GM13976 (cell line): ENCODE measurements around the gene SLC1A2.

Experiments
- DNase-seq: peaks from one replicate; pipeline ENCODE4 v3.0.0; 2012; ENCODE audit warnings: low spot score
- CTCF ChIP-seq: IDR thresholded peaks from 2 replicates; pipeline ENCODE4 v1.5.1; 2012; ENCODE audit warnings: borderline replicate concordance, mild to moderate bottlenecking; ENCODE audit not compliant: insufficient read depth; ENCODE audit errors: extremely low read depth, missing control alignments, control extremely low read depth
- in situ Hi-C: fragments of 300-500 bp; cut with MboI; formaldehyde crosslinking; loops from one replicate; pipeline ENCODE4 v1.12.0; 2022; ENCODE audit warnings: low sequenced_read_pairs, mixed read lengths, inconsistent platforms; ENCODE audit not compliant: unreplicated experiment

The SLC1A2 gene

DNA sequence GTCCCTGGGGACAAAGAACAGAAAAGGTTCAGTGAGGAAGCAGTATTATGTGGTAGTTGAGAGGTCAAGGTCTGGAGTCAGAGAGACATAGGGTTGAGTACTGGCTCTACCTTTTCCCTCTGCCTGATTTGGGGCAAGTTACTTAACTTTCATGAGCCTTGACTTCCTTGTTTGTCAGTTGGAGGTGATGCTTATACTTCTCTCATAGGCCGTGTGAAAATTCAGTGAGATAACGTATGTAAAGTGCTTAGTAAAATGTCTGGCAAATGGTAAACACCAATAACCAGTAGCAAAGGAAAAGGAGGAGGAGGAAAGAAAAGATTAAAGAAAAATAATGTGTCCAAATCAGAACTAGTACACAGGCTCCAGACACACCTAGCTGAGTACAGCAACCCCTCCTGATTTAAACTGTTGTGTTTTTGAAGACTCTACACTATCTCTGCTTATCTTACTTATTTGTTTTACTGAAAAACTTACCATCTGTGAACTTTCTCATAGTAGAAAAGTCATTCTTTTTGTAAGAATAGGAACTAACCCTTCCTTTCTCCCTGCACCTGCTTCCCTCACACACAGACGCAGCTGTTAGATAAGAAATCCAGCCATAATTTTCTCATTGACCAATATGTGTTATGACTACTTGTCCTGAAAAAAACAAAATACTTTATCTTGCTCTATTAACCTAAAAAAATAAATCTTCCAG lies 153.5 kb downstream of the SLC1A2 start:
- in situ Hi-C loops, result no loop called here
- TF ChIP-seq CTCF, result no peak
- no peak for DNase-seq

- in situ Hi-C loops, result no loop called here
- no peak for TF ChIP-seq CTCF
- DNase-seq, result no peak
Measured at GRCh38 chr11:35262735-35263134, 156.6 kb downstream of the SLC1A2 start.

DNA sequence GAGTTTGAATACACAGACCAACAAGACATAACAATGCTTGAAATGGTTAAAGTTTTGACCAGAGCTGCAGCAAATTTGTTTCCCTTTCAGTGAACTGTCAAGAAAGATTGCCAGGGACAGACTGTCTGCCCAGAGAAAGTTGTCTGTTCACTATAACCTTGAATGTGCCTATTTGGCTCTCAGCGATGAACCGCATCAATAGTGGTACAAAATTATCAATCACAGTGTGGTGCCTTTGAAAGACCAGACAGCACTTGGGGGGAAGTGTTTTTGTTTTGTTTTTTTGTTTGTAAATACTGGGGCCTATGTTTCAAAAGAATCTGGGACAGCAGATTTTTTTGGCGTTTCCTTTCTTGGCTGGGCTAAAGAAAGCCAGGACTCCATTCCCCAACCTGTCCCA lies 157.3 kb downstream of the SLC1A2 start:
- no peak for TF ChIP-seq CTCF
- in situ Hi-C loops, result no loop called here

DNA sequence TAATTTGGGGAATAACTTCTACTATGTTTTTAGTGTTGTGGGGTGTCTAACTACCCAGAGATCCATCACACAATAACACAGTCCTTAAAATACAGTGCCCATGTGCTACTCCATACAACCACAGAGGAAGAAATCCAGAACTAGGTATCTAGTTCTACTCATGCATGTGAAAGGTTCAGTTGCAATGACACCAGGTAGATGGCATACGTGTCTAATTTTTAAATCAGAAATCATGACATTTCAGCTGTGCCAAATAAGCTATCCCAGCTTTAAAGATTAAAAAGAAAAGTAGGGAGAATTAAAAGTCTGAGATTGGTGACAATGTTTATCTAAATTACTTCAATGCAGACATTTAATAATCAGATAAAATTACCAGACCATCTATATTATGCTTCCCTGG lies 158.2 kb downstream of the SLC1A2 start:
- DNase-seq, result no peak
- in situ Hi-C loops, result no loop called here
- TF ChIP-seq CTCF, result no peak

More for the DNA sequence above, 157.3 kb downstream of the SLC1A2 start:
- DNase-seq, result no peak

- in situ Hi-C loops, result no loop called here
- no peak for TF ChIP-seq CTCF
- DNase-seq, result no peak
Measured at GRCh38 chr11:35260342-35260985, 158.9 kb downstream of the SLC1A2 start.

GRCh38 chr11:35259529-35259928 lies 159.8 kb downstream of the SLC1A2 start:
- in situ Hi-C loops, result no loop called here
- no peak for TF ChIP-seq CTCF
- no peak for DNase-seq
